OCI-LY3 (cell line): ENCODE data around the gene ZBTB3.

Experiments
- H2AFZ ChIP-seq: fragments of 200-600, 300-600 bp; shearing (Covaris generic); 2 replicates; pipeline ENCODE4 v1.6.0; 2014; ENCODE audit warnings: antibody characterized with exemption, low read depth, low read length
- H3K27ac ChIP-seq: fragments of 200-600, 300-600 bp; sonication (generic); 2 replicates; pipeline ENCODE4 v1.5.1; 2014; ENCODE audit warnings: mild to moderate bottlenecking, low read length, moderate library complexity, mixed read lengths
- H3K27me3 ChIP-seq: fragments of 200-600, 300-600 bp; sonication (generic); 2 replicates; pipeline ENCODE4 v1.6.1; 2014; ENCODE audit warnings: low read depth, low read length, mixed read lengths
- H3K36me3 ChIP-seq: fragments of 200-600, 300-600 bp; sonication (generic); replicated peaks from 2 replicates; pipeline ENCODE3; 2014; ENCODE audit warnings: low read depth, low read length, mixed read lengths
- H3K4me1 ChIP-seq: fragments of 300-600, 200-600 bp; sonication (generic); 2 replicates; pipeline ENCODE4 v1.6.1; 2014; ENCODE audit warnings: low read length, mixed read lengths
- H3K4me2 ChIP-seq: fragments of 200-600, 300-600 bp; sonication (generic); 2 replicates; pipeline ENCODE4 v1.6.1; 2014; ENCODE audit warnings: low read length, mixed read lengths
- H3K4me3 ChIP-seq: fragments of 300-600, 200-600 bp; sonication (generic); 2 replicates; pipeline ENCODE4 v1.5.1; 2014; ENCODE audit warnings: antibody characterized with exemption, mild to moderate bottlenecking, low read length, moderate library complexity
- H3K79me2 ChIP-seq: fragments of 300-600, 200-600 bp; shearing (Covaris generic); 2 replicates; pipeline ENCODE4 v1.6.1; 2014; ENCODE audit warnings: mild to moderate bottlenecking, low read length, mixed read lengths
- H3K9ac ChIP-seq: fragments of 300-600, 200-600 bp; shearing (Covaris generic); 2 replicates; pipeline ENCODE4 v1.6.0; 2014; ENCODE audit warnings: mild to moderate bottlenecking, low read length, moderate library complexity
- H3K9me3 ChIP-seq: fragments of 200-600, 300-600 bp; shearing (Covaris generic); 2 replicates; pipeline ENCODE4 v1.6.1; 2014; ENCODE audit warnings: low read length, mixed read lengths; ENCODE audit not compliant: insufficient read depth
- H4K20me1 ChIP-seq: fragments of 200-600, 300-600 bp; sonication (generic); 2 replicates; pipeline ENCODE4 v1.6.1; 2016; ENCODE audit warnings: low read length, mixed read lengths; ENCODE audit not compliant: insufficient read depth
- CTCF ChIP-seq: fragments of 200-600, 300-600 bp; sonication (generic); IDR thresholded peaks from 2 replicates; pipeline ENCODE4 v1.5.1; 2014; ENCODE audit warnings: antibody characterized with exemption, low read length, low read depth
- EZH2phosphoT487 ChIP-seq: fragments of 200-600 bp; shearing (Covaris generic); IDR thresholded peaks from 2 replicates; pipeline ENCODE4 v1.6.1; 2018; ENCODE audit warnings: antibody characterized with exemption, mixed run types, low read depth

Gene ZBTB3

GRCh38 chr11:62796281-62796680, 42.3 kb upstream of the ZBTB3 start:
- no peak overlapping the region for H2AFZ ChIP-seq
- no peak overlapping the region for H3K4me2 ChIP-seq
- peaks cover 6% of the 10 kb centered on the region for H3K79me2 ChIP-seq
- no peak overlapping the region for H3K9ac ChIP-seq
- H3K4me3 ChIP-seq: no peak overlapping the region
- no peaks in the 10 kb centered on the region for H3K9me3 ChIP-seq
- H3K27me3 ChIP-seq: no peaks in the 10 kb centered on the region
- no peak overlapping the region for H3K27ac ChIP-seq
- peaks cover 69% of the 10 kb centered on the region for H3K36me3 ChIP-seq
- no peaks in the 10 kb centered on the region; the same call in 1 of the 2 replicates for H4K20me1 ChIP-seq
- TF ChIP-seq EZH2phosphoT487 (no peak), CTCF (no peak)
- H3K4me1 ChIP-seq: peaks cover 8% of the 10 kb centered on the region

DNA sequence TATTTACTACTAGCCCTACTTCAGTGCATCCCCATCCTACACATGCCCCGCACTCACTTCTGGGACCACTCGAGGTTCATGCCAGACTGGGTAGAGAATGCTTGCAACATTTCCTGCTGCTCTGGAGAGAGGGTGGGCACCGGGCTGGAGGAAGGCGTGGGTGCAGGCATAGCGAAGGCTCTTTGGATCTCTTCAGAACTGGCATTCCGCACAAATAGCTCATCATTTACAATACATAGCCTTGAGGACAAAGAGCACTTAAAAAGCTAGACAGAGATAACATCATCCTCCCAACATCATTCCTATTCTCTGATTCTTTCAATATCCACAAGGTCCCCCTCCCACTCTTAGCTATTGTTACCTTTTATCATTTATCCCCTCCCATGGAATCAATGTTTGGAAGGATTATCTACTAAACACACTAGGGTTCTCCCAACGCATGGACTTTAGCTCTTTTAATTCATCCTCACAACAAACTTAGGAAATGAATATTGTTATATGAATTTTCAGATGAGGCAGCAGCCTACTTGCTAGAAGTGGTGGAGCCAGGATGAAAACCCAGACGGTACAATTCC, 40.3 kb upstream of the ZBTB3 start:
- Histone ChIP-seq H3K79me2 (peaks cover 26% of the 10 kb centered on the region), H3K4me2 (no peak overlapping the region), H2AFZ (no peak overlapping the region), H3K4me3 (no peak overlapping the region), H3K27me3 (no peaks in the 10 kb centered on the region), H3K27ac (no peak overlapping the region), H3K9ac (no peak overlapping the region), H3K36me3 (peaks cover 70% of the 10 kb centered on the region), H3K4me1 (peaks cover 17% of the 10 kb centered on the region), H4K20me1 (no peaks in the 10 kb centered on the region), H3K9me3 (no peaks in the 10 kb centered on the region)
- TF ChIP-seq CTCF (no peak), EZH2phosphoT487 (no peak)

DNA sequence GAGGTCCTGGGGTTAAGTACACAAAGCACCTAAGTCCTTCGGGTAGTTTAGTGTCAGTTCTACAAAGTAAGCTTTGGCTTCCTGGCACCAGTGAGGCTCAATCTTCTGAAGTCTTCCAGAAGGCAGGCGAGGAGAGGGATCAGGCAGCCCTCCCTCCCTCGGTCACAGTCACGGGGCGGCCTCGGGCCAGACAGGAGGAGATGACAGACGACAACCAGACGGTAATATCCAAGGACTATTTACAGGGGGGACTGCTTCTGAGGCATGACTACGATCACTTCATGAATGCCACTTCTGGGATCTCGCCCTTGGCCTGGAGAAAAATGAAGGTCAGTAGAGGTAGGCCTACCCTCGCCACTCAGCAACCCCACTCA, 38.2 kb upstream of the ZBTB3 start:
- peak overlapping the region; percentile 34 for H3K9ac ChIP-seq
- no peaks in the 10 kb centered on the region for H3K9me3 ChIP-seq
- no peaks in the 10 kb centered on the region for H3K27me3 ChIP-seq
- H2AFZ ChIP-seq: no peak overlapping the region
- TF ChIP-seq EZH2phosphoT487: no peak
- no peak for TF ChIP-seq CTCF
- H3K4me2 ChIP-seq: peak overlapping the region; percentile 60
- no peaks in the 10 kb centered on the region for H4K20me1 ChIP-seq
- peak overlapping the region; percentile 49 for H3K27ac ChIP-seq
- peaks cover 46% of the 10 kb centered on the region for H3K79me2 ChIP-seq
- peak overlapping the region; percentile 95 for H3K4me3 ChIP-seq
- peaks cover 65% of the 10 kb centered on the region for H3K36me3 ChIP-seq
- H3K4me1 ChIP-seq: peaks cover 23% of the 10 kb centered on the region

GRCh38 chr11:62791501-62792201, 37.7 kb upstream of the ZBTB3 start, which contains the start of gene TMEM223:
Gene TMEM223 (minus strand): TSS chr11:62792006. CDS start chr11:62791994, 12 bp downstream.
- peaks cover 46% of the 10 kb centered on the region for H3K79me2 ChIP-seq
- no peaks in the 10 kb centered on the region for H3K27me3 ChIP-seq
- peak within 1 kb of the TSS; percentile 81 for H3K4me2 ChIP-seq
- H2AFZ ChIP-seq: no peak within 1 kb of the TSS
- H3K27ac ChIP-seq: peak within 1 kb of the TSS; percentile 51
- peaks cover 62% of the 10 kb centered on the region for H3K36me3 ChIP-seq
- H3K9ac ChIP-seq: peak within 1 kb of the TSS; percentile 89
- TF ChIP-seq EZH2phosphoT487: no peak
- no peak for TF ChIP-seq CTCF
- peaks cover 23% of the 10 kb centered on the region for H3K4me1 ChIP-seq
- H3K9me3 ChIP-seq: no peaks in the 10 kb centered on the region
- no peaks in the 10 kb centered on the region for H4K20me1 ChIP-seq
- H3K4me3 ChIP-seq: peak within 1 kb of the TSS; percentile 95
